ENCODE results near the gene BCL2L14. TPM values are rescaled to one million over a fixed set of nuclear protein-coding genes. Genes with fewer than 3 reads are reported as not detected.
A peak's percentile ranks its signal among the peaks of the same experiment; 100 is the strongest.

Gene BCL2L14
- total RNA-seq, 1 donor from 2014 or later: not detected

DNA sequence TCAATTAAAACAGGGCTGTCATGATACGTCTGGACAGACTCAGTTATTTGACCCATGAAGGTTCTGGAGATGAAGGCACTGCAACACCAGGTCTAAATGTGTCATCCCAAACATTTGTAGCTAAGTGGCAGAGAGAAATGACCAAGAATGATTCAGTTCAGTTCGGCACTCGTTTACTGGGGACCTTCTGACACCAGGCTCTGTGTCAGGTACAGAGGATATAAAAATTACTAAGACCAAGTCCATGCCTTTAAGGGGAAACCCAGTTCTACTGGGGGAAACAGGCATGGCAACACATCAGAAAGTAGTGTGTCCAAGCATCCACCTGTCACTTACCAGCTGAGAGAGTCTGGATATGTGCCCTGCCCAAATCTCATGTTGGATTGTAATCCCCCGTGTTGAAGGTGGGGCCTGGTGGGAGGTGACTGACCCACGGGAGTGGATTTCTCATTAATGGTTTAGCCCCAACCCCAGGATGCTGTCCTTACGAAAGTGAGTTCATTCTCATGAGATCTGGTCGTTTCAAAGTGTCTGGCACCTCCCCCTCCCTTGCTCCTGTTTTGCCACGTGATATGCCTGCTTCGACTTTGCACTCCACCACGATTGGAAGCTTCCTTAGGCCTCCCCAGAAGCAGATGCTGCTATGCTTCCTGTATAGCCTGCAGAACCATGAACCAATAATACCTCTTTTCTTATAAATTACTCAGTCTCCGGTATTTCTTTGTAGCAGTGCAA, 41.9 kb upstream of the BCL2L14 start:
- H3K27ac Mint-ChIP-seq: no peak overlapping the region

DNA sequence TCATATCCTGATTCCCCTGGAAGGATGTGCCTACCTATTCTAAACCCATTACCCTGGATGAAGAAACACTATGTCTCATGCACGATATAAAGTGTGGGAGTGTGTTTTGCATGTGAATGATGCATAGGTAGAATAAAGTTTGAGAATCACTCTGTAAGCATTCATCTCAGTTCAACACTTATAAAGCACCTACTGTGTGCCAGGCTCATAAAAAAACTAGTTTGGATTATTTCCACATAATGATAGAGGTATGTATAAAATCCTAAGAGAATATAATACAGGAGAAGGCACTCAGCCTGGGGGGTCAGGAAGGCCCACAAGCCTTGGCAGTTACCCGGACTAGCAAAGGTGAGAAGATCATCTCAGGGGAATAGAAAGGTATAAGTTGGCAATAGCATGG, 41.1 kb upstream of the BCL2L14 start:
- TF ChIP-seq CTCF (IDR thresholded peaks at IDR 0.05; ENCODE audit: unreplicated experiment): no peak
- Mint-ChIP-seq H3K36me3 (no peaks in the 10 kb centered on the region), H3K4me1 (peaks cover 4% of the 10 kb centered on the region), H3K4me3 (no peak overlapping the region), H3K27ac (no peak overlapping the region), H3K27me3 (ENCODE audit: low read depth) (no peaks in the 10 kb centered on the region), H3K9me3 (peaks cover 19% of the 10 kb centered on the region)
- no peak for DNase-seq (ENCODE audit: low spot score in 2 of 2, unreplicated experiment in 2 of 2)

More for the DNA sequence above, 41.9 kb upstream of the BCL2L14 start:
- no peak overlapping the region for H3K4me3 Mint-ChIP-seq
- no peaks in the 10 kb centered on the region for H3K36me3 Mint-ChIP-seq
- H3K4me1 Mint-ChIP-seq: peaks cover 4% of the 10 kb centered on the region
- TF ChIP-seq CTCF (IDR thresholded peaks at IDR 0.05; ENCODE audit: unreplicated experiment): no peak
- peaks cover 19% of the 10 kb centered on the region for H3K9me3 Mint-ChIP-seq
- DNase-seq (ENCODE audit: low spot score in 2 of 2, unreplicated experiment in 2 of 2): no peak
- H3K27me3 Mint-ChIP-seq (ENCODE audit: low read depth): no peaks in the 10 kb centered on the region

DNA sequence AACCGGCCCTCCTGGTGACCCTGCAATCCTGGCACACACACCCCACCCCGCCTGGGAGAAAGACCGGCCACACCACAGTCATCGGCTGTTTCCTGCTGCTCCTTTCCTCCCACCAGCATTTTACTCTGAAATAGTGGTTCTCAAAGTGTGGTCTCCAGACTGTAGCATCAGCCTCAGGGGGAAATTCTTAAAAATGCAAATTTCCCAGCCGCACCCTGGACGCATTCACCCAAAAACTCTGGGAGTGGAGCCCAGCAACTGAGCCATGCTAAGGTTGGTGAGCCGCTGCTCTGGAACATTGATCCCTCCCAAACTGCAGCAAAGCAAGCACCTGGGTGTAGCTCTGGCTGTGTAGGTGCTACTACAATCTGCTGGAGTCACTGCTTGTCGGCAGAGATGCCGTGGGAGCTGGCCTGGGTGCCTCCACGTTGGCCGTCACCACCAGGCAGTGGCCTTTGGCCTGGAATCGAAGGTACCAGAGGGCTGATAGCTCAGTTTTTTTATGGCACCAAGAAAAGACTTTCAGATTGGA, 38.4 kb upstream of the BCL2L14 start:
- peaks cover 11% of the 10 kb centered on the region for H3K9me3 Mint-ChIP-seq
- H3K36me3 Mint-ChIP-seq: no peaks in the 10 kb centered on the region
- H3K27ac Mint-ChIP-seq: no peak overlapping the region
- no peaks in the 10 kb centered on the region for H3K27me3 Mint-ChIP-seq (ENCODE audit: low read depth)
- no peak for DNase-seq (ENCODE audit: low spot score in 2 of 2, unreplicated experiment in 2 of 2)
- peak overlapping the region; percentile 62 for H3K4me3 Mint-ChIP-seq
- peaks cover 4% of the 10 kb centered on the region for H3K4me1 Mint-ChIP-seq
- no peak for TF ChIP-seq CTCF (IDR thresholded peaks at IDR 0.05; ENCODE audit: unreplicated experiment)

GRCh38 chr12:12032851-12033797, 37.6 kb upstream of the BCL2L14 start:
- peak; percentile 72 for TF ChIP-seq CTCF (IDR thresholded peaks at IDR 0.05; ENCODE audit: unreplicated experiment)
- peak; percentile 34 to 78 for DNase-seq (ENCODE audit: low spot score in 2 of 2, unreplicated experiment in 2 of 2)
- Mint-ChIP-seq H3K36me3 (no peaks in the 10 kb centered on the region), H3K27me3 (ENCODE audit: low read depth) (no peaks in the 10 kb centered on the region), H3K4me1 (peaks cover 4% of the 10 kb centered on the region), H3K27ac (peak overlapping the region; percentile 51), H3K9me3 (peaks cover 5% of the 10 kb centered on the region), H3K4me3 (peak overlapping the region; percentile 62)

- Mint-ChIP-seq H3K27ac (no peak overlapping the region), H3K27me3 (ENCODE audit: low read depth) (no peaks in the 10 kb centered on the region), H3K9me3 (peaks cover 5% of the 10 kb centered on the region), H3K4me1 (peaks cover 4% of the 10 kb centered on the region), H3K36me3 (no peaks in the 10 kb centered on the region), H3K4me3 (no peak overlapping the region)
- no peak for DNase-seq (ENCODE audit: low spot score in 2 of 2, unreplicated experiment in 2 of 2)
- no peak for TF ChIP-seq CTCF (IDR thresholded peaks at IDR 0.05; ENCODE audit: unreplicated experiment)
These were observed 36.9 kb upstream of the BCL2L14 start for GRCh38 chr12:12033824-12034223.
